Suprapubic skin (tissue), 4 donors: ENCODE results near the gene HCLS1. TPM values are rescaled to one million over a fixed set of nuclear protein-coding genes. Genes with fewer than 3 reads are reported as not detected.

Experiments
- DNase-seq, 2 donors: peaks; one replicate each; pipeline ENCODE4 v3.0.0-alpha.2; 2019; ENCODE audit warnings: low spot score in 2 of 2
- H3K27ac ChIP-seq: fragments of 200-600 bp; sonication (generic); one replicate; pipeline ENCODE4 v1.5.1; 2019
- H3K27me3 ChIP-seq: fragments of 200-600 bp; sonication (generic); one replicate; pipeline ENCODE4 v1.5.1; 2019
- H3K36me3 ChIP-seq: fragments of 200-600 bp; sonication (generic); one replicate; pipeline ENCODE4 v1.5.1; 2019
- H3K4me1 ChIP-seq: fragments of 200-600 bp; sonication (generic); one replicate; pipeline ENCODE4 v1.5.1; 2019
- H3K4me3 ChIP-seq: fragments of 200-600 bp; sonication (generic); one replicate; pipeline ENCODE4 v1.5.1; 2019; ENCODE audit warnings: mild to moderate bottlenecking
- H3K9me3 ChIP-seq: fragments of 200-600 bp; sonication (generic); one replicate; pipeline ENCODE4 v1.5.1; 2019
- CTCF ChIP-seq, 2 donors: fragments of 200-600 bp in 1 of 2; fragments of 450-650 bp in 1 of 2; sonication (generic) in 1 of 2; IDR thresholded peaks; one replicate each; pipeline ENCODE4 v1.5.1; 2016 to 2019; ENCODE audit warnings: antibody characterized with exemption in 2 of 2, mild to moderate bottlenecking in 1 of 2, moderate library complexity in 1 of 2
- EP300 ChIP-seq: sonication (generic); formaldehyde crosslinking; IDR thresholded peaks from one replicate; pipeline ENCODE4 v1.6.1; 2017; ENCODE audit warnings: antibody characterized with exemption
- POLR2A ChIP-seq, 2 donors: fragments of 450-650 bp; IDR thresholded peaks; one replicate each; pipeline ENCODE4 v1.6.1; 2017; ENCODE audit warnings: antibody characterized with exemption in 2 of 2, mild to moderate bottlenecking in 2 of 2, moderate library complexity in 2 of 2
- POLR2AphosphoS5 ChIP-seq, 3 donors: sonication (generic); formaldehyde crosslinking; IDR thresholded peaks; one replicate each; pipeline ENCODE4 v1.6.1; 2017; ENCODE audit warnings: antibody characterized with exemption in 3 of 3
- WGBS: methylation state at CpG from one replicate; pipeline ENCODE4 v1.1.5; 2018; 5-methylcytosine and 5-hydroxymethylcytosine counted together
- total RNA-seq, 4 donors: library from RNA; depleted of rRNA; stranded (reverse); fragments of >200 nt; gene quantifications; one replicate each; pipeline ENCODE4 v1.1.0, GENCODE V29; 2016

Gene HCLS1
- total RNA-seq: 10 to 100 TPM in 3 of 4 donors, 1 to 10 TPM in 1; 7.2 to 20.3 (median 11.8) TPM

DNA sequence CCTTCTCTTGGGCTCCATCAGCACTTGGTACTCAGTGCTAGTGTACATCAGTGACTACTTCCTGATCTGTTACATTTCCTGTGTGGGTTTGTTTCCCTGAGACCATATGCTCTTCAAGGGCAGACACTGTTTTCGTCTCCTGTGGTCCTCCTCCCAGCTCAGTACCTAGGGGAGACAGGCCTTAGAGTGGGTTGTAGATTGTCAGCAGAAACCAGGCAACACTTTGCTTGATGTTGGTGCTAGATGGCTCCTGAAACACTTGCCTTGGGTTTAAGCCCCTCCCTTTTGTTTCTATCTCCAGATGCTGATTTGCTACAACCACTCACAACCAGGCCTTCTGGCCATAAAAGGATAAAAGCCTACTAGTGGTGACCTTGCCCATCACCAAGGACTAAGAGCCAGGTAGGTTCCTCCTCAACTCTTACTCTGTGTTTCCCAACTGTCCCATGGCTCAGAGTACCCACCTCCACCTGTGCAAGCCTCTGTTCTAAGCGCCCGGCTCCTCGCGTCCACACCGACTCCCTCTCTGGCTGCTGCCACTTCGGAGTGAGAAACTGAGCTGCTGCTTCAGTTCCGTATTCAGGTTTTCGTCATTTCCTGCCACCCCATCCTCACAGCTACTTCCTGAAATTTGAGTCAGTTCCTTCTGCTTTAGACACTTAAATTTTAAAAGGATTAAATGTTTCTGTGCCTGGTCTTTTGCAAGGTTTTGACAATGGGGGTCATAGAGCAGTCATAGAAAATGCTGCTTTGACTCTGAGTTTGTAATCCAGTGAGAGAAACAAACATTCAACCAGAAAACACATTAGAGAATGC is at the start of gene HCLS1:
Gene HCLS1, minus strand, starts transcription at position 548 of the 816 bp plus-strand sequence. CDS start 2,556 bp downstream, outside the sequence.
- DNase-seq: no peak
- 73% methylated on average over 9 of the region's 9 CpGs for WGBS
- Histone ChIP-seq H3K4me1 (no peaks in the 10 kb centered on the region), H3K27ac (peak within 1 kb of the TSS; percentile 68), H3K4me3 (peak within 1 kb of the TSS; percentile 37), H3K9me3 (no peaks in the 10 kb centered on the region), H3K36me3 (peaks cover 31% of the 10 kb centered on the region), H3K27me3 (no peaks in the 10 kb centered on the region)
- TF ChIP-seq POLR2A (IDR thresholded peaks at IDR 0.05) (peak; percentile 54 to 64), POLR2AphosphoS5 (IDR thresholded peaks at IDR 0.05) (peak in 1 of 3 donors; percentile 15), EP300 (no peak), CTCF (IDR thresholded peaks at IDR 0.05) (no peak)

- 56% methylated on average over 1 of the region's 1 CpG for WGBS
- Histone ChIP-seq H3K4me3 (no peak overlapping the region), H3K36me3 (peaks cover 76% of the 10 kb centered on the region), H3K4me1 (no peaks in the 10 kb centered on the region), H3K9me3 (no peaks in the 10 kb centered on the region), H3K27me3 (no peaks in the 10 kb centered on the region), H3K27ac (no peak overlapping the region)
- DNase-seq: no peak
- TF ChIP-seq CTCF (IDR thresholded peaks at IDR 0.05): no peak
- no peak for TF ChIP-seq POLR2AphosphoS5 (IDR thresholded peaks at IDR 0.05)
- no peak for TF ChIP-seq EP300
- TF ChIP-seq POLR2A (IDR thresholded peaks at IDR 0.05): no peak
These were observed 49.6 kb upstream of the HCLS1 start for GRCh38 chr3:121710347-121710746.

GRCh38 chr3:121707531-121708273 is 47.0 kb upstream of the HCLS1 start:
- H3K36me3 ChIP-seq: peaks cover 69% of the 10 kb centered on the region
- H3K4me3 ChIP-seq: no peak overlapping the region
- no peak for DNase-seq
- H3K27ac ChIP-seq: no peak overlapping the region
- H3K9me3 ChIP-seq: no peaks in the 10 kb centered on the region
- H3K4me1 ChIP-seq: no peaks in the 10 kb centered on the region
- no peak for TF ChIP-seq CTCF (IDR thresholded peaks at IDR 0.05)
- no peak for TF ChIP-seq POLR2A (IDR thresholded peaks at IDR 0.05)
- TF ChIP-seq EP300: no peak
- TF ChIP-seq POLR2AphosphoS5 (IDR thresholded peaks at IDR 0.05): no peak
- no peaks in the 10 kb centered on the region for H3K27me3 ChIP-seq
- 99% methylated on average over 2 of the region's 2 CpGs for WGBS

DNA sequence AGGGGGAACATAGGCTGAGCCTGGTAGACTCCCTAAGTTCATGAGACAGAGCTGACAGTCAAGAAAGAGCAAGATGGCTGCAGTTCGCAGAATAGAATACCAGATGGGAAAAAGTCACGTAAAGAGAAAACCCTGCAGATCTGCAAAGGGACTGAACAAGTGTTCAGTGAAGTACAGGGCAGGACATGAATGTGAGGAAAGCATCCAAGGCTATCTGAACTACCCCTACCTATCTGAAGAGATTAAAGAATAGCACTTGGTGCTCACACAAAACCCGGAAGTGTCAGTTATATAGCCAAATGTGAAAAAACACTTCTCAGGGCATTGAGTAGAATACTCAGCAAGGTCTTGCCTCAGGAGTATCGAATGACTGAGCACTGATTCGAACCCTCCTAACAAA is 44.8 kb upstream of the HCLS1 start:
- no peak overlapping the region for H3K4me3 ChIP-seq
- H3K27ac ChIP-seq: no peak overlapping the region
- H3K4me1 ChIP-seq: no peaks in the 10 kb centered on the region
- no peak for DNase-seq
- 95% methylated on average over 5 of the region's 5 CpGs for WGBS
- TF ChIP-seq POLR2A (IDR thresholded peaks at IDR 0.05): no peak
- TF ChIP-seq EP300: no peak
- no peak for TF ChIP-seq POLR2AphosphoS5 (IDR thresholded peaks at IDR 0.05)
- no peak for TF ChIP-seq CTCF (IDR thresholded peaks at IDR 0.05)
- peaks cover 73% of the 10 kb centered on the region for H3K36me3 ChIP-seq
- no peaks in the 10 kb centered on the region for H3K9me3 ChIP-seq
- H3K27me3 ChIP-seq: no peaks in the 10 kb centered on the region

DNA sequence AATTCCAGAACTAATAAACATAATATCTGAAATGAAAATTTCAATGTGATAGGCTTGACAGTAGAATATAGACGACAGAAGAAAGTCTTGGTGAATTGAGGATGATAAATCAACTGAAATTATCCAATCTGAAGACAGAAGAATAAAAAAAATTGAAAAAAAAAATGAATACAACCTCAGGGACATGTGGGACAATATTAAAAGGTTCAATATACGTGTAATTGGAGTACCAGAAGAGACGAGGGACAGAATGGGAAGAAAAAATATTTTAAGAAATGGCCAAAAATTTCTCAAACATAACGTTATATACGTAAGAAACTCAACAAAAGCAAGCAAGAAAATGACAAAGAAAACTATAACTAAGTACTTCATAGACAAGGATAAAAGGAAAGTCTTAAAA is 43.3 kb upstream of the HCLS1 start:
- Histone ChIP-seq H3K9me3 (no peaks in the 10 kb centered on the region), H3K27me3 (no peaks in the 10 kb centered on the region), H3K36me3 (peaks cover 80% of the 10 kb centered on the region), H3K27ac (no peak overlapping the region), H3K4me1 (no peaks in the 10 kb centered on the region), H3K4me3 (no peak overlapping the region)
- DNase-seq: no peak
- TF ChIP-seq POLR2AphosphoS5 (IDR thresholded peaks at IDR 0.05) (no peak), POLR2A (IDR thresholded peaks at IDR 0.05) (no peak), CTCF (IDR thresholded peaks at IDR 0.05) (no peak), EP300 (no peak)
- WGBS: 96% methylated on average over 5 of the region's 5 CpGs
